NCI-H226 (cell line): Measurements from ENCODE around the gene EAF2.
"Not testable (repeated sequence)": the region's sequence is repeated elsewhere in the genome, so short reads cannot be mapped to it uniquely, and the experiment has no call there.

ENCODE experiments used
- DNase-seq: peaks from one replicate; pipeline ENCODE4 v3.0.0-alpha.2; 2015

EAF2 gene

GRCh38 chr3:121834671-121835464 is at the start of gene EAF2, which contains the start of gene IQCB1:
EAF2 (plus strand) TSS chr3:121835209; CDS start chr3:121835286, 77 bp downstream.
IQCB1 (minus strand) TSS chr3:121835060; CDS start chr3:121828960, 6,100 bp downstream.
- peak; percentile 63 for DNase-seq

GRCh38 chr3:121786485-121786884 is 48.5 kb upstream of the EAF2 start:
- no peak for DNase-seq

DNA sequence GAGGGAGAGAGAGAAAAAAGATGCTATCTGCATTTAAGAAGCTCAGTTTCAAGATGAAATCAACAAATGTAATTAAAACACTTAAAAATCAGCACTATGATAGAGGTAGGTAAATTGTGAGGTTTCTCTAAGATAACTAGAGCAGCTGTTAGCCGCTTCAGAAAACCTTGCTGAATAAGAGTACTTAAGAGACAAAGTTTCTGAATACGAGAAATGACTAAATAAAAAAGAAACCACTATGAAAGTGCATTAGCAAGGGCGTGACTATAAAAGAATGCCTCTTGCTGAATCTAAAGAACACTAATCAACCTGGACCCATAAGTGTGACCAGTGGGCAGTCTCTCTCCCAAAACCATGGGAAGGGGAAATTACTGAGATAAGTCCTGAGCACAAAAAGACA is 41.9 kb upstream of the EAF2 start:
- DNase-seq: no peak

DNA sequence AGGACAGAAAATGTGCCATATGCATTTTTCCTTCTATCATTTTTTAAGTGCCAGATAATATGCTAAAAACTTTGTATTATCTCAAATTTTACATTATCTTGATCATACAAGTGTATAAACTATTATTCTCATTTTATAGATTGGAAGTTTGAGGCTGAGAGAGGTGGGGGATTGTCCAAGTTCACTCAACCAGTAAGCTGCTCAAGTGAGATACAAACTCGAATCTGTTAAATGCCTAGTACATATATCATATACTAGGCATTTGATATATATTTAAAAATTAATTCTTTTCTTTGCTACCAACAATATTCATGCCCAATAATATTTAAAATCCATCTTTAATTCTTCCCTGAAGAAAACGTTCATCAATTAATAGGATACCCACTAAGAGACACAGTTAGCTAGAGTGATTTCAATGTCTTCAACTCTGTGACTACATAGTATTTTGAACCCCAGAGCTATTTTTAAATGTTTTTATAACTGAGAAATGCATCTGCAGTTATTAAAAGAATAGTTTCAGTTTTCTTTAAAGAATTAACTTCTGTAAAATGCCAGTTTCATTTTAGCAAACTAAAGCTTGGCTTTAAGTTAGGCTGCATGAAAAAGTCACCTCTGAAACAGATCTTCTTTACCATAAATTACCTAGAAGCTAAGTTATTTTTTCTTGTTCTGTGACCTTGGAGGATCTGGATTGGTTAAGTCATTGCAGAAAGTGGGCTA is 40.6 kb upstream of the EAF2 start:
- no peak for DNase-seq

DNA sequence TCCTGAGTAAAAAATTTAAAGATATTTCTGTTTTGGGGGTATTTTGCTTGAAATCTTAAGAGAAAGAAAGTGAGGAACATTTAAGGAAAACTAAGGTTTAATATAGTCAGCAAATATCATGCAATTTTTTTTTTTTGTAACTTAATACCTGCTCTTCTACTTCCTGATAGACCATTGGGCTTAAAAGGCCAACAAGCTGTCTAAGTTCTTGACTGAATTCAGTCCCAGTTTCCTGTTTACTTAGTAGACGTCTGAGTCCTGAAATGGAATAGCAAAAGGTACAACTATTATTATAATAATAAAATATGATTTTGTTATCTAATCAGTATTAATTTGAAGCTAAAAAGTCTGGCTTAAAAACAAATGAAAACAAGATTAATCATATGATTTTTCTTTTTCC is 38.0 kb upstream of the EAF2 start:
- DNase-seq: no peak

DNA sequence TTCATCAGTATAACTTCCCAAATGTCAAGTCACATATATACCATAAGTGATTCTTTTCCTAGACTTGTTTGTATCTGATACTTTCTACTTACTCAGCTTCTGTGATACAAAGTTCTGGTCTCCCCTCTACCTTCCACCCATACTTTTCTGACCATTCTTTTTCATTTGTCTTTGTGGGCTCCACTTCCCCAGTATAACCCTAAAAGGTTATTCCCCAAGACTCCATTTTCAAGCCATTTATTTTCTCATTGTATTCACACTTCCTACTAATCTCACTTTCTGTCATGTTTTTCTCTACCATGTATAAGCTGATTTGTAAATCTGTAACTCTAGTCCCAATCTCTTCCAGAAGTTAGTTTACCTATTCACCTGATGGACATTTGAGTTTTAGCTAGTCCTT is 34.1 kb upstream of the EAF2 start:
- no peak for DNase-seq

DNA sequence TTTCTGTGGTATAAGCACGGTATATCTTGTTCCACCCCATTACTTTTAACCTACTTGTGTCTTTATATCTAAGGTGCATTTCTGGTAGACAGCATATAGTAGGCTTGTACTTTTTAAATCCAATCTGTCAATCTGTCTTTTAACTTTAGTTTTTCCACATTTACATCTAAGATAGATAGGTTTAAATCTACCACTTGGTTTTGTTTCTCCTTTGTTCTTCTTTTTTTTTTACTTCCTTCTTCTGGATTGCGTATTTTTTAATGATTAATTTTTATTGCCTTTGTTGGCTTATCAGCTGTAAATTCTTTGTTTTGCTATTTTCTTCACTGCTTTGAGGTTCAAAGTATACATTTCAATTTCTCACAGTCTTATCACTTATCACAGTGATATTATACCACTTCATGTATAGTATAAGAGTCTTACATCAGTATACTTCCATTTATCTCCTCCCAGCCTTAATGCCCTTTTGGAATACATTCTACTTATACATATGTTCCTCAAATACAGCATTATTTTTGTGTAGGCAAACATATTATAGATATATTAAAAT is 31.2 kb upstream of the EAF2 start:
- no peak for DNase-seq

GRCh38 chr3:121809249-121809648 is 25.8 kb upstream of the EAF2 start:
- DNase-seq: no peak

- DNase-seq: no peak
Observed at GRCh38 chr3:121817753-121818152, 17.3 kb upstream of the EAF2 start.

DNA sequence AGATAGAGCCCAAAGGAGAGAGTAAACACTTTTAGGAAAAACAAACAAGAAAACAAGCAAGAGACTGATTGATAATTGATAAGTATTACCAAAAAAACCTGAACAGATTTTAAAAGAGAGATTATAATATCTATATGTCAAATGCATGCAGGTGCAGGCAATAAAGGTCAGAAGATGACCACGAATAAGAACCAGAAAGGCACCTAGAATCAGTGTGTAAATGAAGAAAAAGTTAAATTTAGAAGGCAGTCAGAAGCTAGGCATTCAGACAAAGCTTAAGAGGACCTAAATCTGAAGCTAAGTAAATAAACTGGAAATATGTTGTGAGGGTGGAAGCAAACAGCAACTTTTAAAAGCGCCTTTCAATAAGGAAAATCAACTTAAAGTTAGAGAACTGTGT is 16.4 kb upstream of the EAF2 start:
- no peak for DNase-seq

DNA sequence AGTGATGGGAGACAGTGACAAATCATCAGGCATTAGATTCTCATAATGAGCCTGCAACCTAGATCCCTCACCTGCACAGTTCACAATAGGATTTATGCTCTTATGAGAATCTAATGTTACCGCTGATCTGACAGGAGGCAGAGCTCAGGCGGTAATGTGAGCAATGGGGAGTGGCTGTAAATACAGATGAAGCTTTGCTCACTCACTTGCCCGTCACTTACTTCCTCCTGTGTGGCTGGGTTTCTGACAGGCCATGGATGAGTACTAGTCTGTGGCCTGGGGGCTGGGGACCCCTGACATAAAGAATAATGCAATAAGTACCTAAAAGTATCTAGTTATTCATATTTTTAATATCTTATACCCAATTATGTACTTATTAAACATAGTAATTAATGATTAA is 15.8 kb upstream of the EAF2 start:
- no peak for DNase-seq

GRCh38 chr3:121821421-121822199 is 13.4 kb upstream of the EAF2 start:
- no peak for DNase-seq

DNA sequence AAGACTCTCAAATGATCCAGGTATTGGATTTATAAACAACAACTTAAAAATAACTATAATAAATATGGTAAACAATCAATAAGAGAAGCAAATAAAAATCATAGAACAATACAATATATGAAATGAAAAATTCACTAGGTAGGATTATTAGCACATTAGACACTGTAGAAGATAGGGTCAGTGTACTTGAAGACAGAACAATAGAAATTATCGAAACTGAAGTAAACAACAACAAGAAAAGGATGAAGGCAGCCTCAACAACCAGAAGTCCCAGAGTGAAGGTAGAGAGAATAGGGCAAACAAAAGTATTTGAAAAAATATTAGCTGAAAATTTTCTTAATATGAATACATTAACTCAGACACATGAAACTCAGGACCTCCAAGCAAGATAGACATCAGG is 12.0 kb upstream of the EAF2 start:
- no peak for DNase-seq

- DNase-seq: no peak
Observed at GRCh38 chr3:121834157-121834670, 795 bp upstream of the EAF2 start.

- no peak for DNase-seq
Observed at GRCh38 chr3:121835465-121835801, 424 bp downstream of the EAF2 start.

DNA sequence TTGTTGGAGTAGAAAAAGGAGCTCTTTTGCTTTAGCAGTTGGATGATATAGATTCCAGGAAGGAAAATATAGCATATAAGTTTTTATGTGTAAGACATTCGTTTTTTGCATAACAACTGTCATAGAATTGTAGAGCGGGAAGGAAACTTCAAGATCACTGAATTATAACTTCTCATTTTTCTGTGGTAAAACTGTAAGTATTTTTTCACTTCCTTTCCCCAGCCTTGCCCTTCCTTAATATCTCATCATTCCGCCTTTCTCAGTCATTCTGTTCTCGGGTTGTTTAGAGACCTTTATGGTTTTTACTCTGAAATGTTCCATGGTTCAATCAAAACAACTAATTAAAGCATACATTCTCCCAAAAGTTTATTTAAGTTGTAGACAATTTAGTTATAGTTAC is 1.1 kb downstream of the EAF2 start:
- DNase-seq: no peak

DNA sequence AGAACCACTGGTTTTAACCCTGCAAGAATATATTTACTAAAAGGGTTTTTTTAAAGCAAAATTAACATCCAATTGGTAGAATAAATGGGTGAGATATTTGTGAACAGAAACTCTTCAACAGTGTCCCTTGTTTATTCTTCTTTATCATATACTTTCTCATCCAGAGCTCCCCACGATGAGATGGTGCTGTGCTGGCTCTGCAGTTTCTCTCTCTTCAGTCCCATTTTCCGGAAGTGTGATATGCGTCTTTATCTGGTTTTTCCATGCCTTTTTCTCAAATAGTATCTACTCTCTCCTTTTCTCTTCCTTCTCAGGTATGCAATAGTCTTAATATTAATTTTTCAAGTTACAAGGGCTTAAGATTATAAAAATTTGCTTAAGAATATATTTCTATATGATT is 1.5 kb downstream of the EAF2 start:
- no peak for DNase-seq

DNA sequence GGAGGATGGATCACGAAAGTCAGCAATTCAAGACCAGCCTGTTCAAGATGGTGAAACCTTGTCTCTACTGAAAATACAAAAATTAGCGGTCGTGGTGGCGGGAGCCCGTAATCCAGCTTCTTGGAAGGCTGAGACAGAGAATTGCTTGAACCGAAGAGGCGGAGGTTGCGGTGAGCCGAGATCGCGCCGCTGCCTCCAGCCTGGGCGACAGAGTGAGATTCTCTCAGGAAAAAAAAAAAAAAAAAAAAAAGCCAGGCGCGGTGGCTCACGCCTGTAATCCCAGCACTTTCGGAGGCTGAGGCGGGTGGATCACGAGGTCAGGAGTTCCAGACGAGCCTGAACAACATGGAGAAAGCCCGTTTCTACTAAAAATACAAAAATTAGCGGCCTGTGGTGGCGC is 5.0 kb downstream of the EAF2 start:
- no peak for DNase-seq

DNA sequence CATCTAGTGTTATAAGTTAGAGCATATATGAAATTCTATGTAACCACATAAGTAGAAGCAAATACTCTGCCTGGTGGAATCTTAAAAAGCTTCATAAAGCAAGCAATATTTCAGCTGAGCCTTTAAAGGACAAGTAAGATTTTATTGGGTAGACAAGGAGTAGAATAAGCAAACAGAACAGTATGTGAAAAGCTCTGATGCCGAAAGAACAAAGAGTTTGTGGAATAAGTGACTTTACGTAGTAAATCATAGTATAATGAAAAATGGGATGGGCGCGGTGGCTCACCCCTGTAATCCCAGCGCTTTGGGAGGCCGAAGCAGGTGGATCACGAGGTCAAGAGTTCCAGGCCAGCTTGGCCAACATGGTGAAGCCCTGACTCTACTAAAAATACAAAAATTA is 9.9 kb downstream of the EAF2 start:
- DNase-seq: no peak

DNA sequence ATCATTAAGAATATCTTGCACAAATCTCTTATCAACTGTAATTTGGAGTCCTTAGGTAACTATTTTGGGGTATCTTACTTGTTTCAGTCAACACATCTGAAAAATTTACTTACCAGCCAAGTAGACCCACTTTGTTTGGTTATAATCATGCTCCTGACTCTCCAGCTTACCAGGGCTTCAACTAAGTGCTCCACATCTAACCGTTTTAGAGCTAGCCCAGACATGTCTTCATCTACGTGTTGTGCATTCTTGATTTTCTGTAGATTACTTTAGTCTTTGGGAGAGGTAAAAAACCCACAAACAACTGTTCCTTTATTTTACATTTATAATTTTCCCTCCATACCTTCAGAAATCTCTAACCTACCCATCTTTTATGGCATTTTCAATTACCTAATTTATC is 17.2 kb downstream of the EAF2 start:
- DNase-seq: no peak

- no peak for DNase-seq
Observed at GRCh38 chr3:121855555-121855954, 20.5 kb downstream of the EAF2 start.

DNA sequence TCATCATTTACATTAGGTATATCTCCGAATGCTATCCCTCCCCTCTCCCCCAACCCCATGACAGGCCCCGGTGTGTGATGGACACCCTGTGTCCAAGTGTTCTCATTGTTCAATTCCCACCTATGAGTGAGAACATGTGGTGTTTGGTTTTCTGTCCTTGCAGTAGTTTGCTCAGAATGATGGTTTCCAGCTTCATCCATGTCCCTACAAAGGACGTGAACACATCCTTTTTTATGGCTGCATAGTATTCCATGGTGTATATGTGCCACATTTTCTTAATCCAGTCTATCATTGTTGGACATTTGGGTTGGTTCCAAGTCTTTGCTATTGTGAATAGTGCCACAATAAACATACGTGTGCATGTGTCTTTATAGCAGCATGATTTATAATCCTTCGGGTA is 22.8 kb downstream of the EAF2 start:
- not testable (repeated sequence) for DNase-seq

GRCh38 chr3:121863247-121863646 is 28.2 kb downstream of the EAF2 start:
- DNase-seq: not testable (repeated sequence)
